Measurements from ENCODE around the gene LCMT2.

Gene LCMT2

DNA sequence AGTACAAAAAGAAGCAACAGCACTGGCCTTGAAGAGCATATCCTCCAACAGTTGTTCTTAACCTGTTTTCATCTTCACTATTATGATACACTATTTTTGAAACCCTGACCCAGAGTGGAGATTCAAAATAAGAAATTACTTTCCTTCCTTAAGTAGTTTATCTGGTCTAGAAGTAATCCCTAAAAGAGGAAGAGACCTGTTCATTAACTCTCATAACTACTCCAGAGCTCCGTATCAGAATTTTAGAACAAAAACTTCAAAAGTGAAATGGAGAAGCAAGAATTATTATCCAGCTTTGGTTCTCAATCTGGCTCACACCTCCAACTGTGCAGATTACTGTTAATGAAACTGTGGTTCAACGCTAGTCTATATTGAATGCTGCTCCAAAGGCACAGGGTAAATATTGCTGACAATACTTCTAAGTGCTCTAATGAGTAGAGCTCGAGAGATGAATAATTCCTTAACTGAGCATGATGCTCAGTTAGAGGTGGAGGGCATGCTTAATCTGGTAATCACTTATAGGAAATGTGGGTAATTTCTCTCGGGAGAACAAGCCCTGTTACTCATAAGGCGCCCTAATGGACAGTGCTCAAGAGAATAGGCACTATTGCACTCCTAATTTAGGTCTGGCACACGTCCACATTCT is 5.2 kb downstream of the LCMT2 start:
- Histone ChIP-seq H3K4me2 (ENCODE audit: low read depth, low read length) (no peak overlapping the region), H3K4me3 (ENCODE audit: low read length) (no peak overlapping the region), H3K79me2 (ENCODE audit: low read length) (peaks cover 17% of the 10 kb centered on the region), H3K9me3 (replicated peaks; ENCODE audit: insufficient read depth, low read length) (no peaks in the 10 kb centered on the region), H3K27me3 (replicated peaks; ENCODE audit: insufficient read depth, low read length) (no peaks in the 10 kb centered on the region), H3F3A (ENCODE audit: insufficient read depth, low read length) (peaks cover 18% of the 10 kb centered on the region; the same call in 1 of the 2 replicates), H3K27ac (ENCODE audit: low read length) (no peak overlapping the region), H3K9me2 (replicated peaks; ENCODE audit: insufficient read depth, low read length) (no peaks in the 10 kb centered on the region), H3K4me1 (ENCODE audit: low read length) (peaks cover 9% of the 10 kb centered on the region), H3K9ac (ENCODE audit: low read length) (no peak overlapping the region), H4K20me1 (ENCODE audit: insufficient read depth, low read length) (no peaks in the 10 kb centered on the region), H2AFZ (ENCODE audit: low read length) (no peak overlapping the region), H3K36me3 (replicated peaks; ENCODE audit: insufficient read depth, low read length) (no peaks in the 10 kb centered on the region)
- no peak for DNase-seq
- TF ChIP-seq EZH2 (optimal IDR thresholded peaks at IDR 0.05; ENCODE audit: low read depth, low read length) (no peak), EZH2phosphoT487 (IDR thresholded peaks at IDR 0.05; ENCODE audit: low read length) (no peak)
- TF ChIP-seq, protein P1, sequence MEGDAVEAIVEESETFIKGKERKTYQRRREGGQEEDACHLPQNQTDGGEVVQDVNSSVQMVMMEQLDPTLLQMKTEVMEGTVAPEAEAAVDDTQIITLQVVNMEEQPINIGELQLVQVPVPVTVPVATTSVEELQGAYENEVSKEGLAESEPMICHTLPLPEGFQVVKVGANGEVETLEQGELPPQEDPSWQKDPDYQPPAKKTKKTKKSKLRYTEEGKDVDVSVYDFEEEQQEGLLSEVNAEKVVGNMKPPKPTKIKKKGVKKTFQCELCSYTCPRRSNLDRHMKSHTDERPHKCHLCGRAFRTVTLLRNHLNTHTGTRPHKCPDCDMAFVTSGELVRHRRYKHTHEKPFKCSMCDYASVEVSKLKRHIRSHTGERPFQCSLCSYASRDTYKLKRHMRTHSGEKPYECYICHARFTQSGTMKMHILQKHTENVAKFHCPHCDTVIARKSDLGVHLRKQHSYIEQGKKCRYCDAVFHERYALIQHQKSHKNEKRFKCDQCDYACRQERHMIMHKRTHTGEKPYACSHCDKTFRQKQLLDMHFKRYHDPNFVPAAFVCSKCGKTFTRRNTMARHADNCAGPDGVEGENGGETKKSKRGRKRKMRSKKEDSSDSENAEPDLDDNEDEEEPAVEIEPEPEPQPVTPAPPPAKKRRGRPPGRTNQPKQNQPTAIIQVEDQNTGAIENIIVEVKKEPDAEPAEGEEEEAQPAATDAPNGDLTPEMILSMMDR (IDR thresholded peaks at IDR 0.05; ENCODE audit: low read length): no peak

DNA sequence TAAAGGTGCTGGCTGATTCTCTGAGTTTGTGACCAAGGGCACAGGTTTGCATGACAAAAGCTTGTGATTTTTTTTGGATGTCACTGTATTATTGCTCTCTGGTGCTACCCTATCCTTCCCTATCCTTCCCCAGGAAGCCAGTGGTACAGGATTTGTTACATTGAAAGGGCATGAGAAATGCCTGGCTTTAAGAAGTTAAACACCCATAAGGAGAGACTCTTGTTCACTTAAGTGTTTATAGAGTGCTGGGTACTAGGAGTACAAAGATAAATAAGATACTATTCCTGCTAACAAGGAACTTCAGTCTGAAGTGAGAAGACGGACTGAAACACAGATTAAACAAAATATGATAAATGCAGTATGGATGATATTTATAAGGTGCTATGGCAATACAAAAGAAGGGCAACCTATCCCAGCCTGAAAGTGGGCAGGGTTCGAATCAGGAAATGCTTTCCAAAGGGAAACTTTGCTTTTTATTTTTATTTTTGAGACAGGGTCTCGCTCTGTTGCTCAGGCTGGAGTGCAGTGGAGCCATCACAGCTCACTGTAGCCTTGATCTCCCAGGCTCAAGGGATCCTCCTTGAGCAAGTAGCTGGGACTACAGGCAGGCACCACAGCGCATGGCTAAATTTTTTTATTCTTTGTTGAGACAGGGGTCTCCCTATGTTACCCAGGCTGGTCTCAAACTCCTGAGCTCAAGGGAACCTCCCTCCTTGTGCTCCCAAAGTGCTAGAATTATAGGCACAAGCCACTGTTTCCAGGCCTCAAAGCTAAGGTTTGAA is 11.2 kb downstream of the LCMT2 start:
- H3K27ac ChIP-seq (ENCODE audit: low read length): no peak overlapping the region
- no peaks in the 10 kb centered on the region for H3K9me3 ChIP-seq (replicated peaks; ENCODE audit: insufficient read depth, low read length)
- H3F3A ChIP-seq (ENCODE audit: insufficient read depth, low read length): no peaks in the 10 kb centered on the region
- no peak for DNase-seq
- H3K36me3 ChIP-seq (replicated peaks; ENCODE audit: insufficient read depth, low read length): no peaks in the 10 kb centered on the region
- no peaks in the 10 kb centered on the region for H3K9me2 ChIP-seq (replicated peaks; ENCODE audit: insufficient read depth, low read length)
- H3K9ac ChIP-seq (ENCODE audit: low read length): no peak overlapping the region
- H3K4me1 ChIP-seq (ENCODE audit: low read length): no peaks in the 10 kb centered on the region
- H3K4me2 ChIP-seq (ENCODE audit: low read depth, low read length): no peak overlapping the region
- TF ChIP-seq, protein P1 (IDR thresholded peaks at IDR 0.05; ENCODE audit: low read length): no peak
- TF ChIP-seq EZH2phosphoT487 (IDR thresholded peaks at IDR 0.05; ENCODE audit: low read length) (no peak), EZH2 (optimal IDR thresholded peaks at IDR 0.05; ENCODE audit: low read depth, low read length) (no peak)
- H2AFZ ChIP-seq (ENCODE audit: low read length): no peak overlapping the region
- no peaks in the 10 kb centered on the region for H3K79me2 ChIP-seq (ENCODE audit: low read length)
- H3K4me3 ChIP-seq (ENCODE audit: low read length): no peak overlapping the region
- H3K27me3 ChIP-seq (replicated peaks; ENCODE audit: insufficient read depth, low read length): no peaks in the 10 kb centered on the region
- H4K20me1 ChIP-seq (ENCODE audit: insufficient read depth, low read length): no peaks in the 10 kb centered on the region

DNA sequence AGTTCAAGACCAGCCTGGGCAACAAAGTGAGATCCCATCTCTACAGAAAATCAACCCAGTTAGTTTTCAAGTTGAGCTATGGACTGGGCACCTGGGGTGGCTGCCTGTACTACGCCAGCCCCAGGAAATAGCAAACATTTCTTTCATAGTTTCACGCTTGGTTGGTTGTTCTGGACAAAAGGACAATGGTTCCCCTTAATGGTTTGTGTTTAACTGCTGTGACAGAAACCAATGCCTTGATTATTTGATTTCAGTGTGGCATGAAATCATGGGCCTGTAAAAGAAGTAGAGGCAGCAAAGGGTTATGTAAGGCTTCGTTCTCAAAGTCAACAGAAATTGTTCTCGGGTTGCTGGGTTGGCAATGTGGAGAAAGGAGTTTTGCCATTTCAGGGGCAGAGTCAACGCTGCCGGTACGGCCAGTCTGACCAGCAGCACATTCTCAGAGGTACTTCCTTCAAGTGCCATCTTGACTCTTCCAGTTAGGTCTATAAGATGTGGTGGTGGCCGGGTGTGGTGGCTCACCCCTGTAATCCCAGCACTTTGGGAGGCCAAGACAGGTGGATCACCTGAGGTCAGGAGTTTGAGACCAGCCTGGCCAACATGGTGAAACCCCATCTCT is 12.7 kb downstream of the LCMT2 start:
- Histone ChIP-seq H2AFZ (ENCODE audit: low read length) (no peak overlapping the region), H3K27ac (ENCODE audit: low read length) (no peak overlapping the region), H3K9me2 (replicated peaks; ENCODE audit: insufficient read depth, low read length) (no peaks in the 10 kb centered on the region), H3K4me1 (ENCODE audit: low read length) (no peaks in the 10 kb centered on the region), H3F3A (ENCODE audit: insufficient read depth, low read length) (no peaks in the 10 kb centered on the region), H3K79me2 (ENCODE audit: low read length) (no peaks in the 10 kb centered on the region), H3K4me2 (ENCODE audit: low read depth, low read length) (no peak overlapping the region), H3K9me3 (replicated peaks; ENCODE audit: insufficient read depth, low read length) (no peaks in the 10 kb centered on the region), H4K20me1 (ENCODE audit: insufficient read depth, low read length) (no peaks in the 10 kb centered on the region), H3K9ac (ENCODE audit: low read length) (no peak overlapping the region), H3K36me3 (replicated peaks; ENCODE audit: insufficient read depth, low read length) (no peaks in the 10 kb centered on the region), H3K4me3 (ENCODE audit: low read length) (no peak overlapping the region), H3K27me3 (replicated peaks; ENCODE audit: insufficient read depth, low read length) (no peaks in the 10 kb centered on the region)
- no peak for DNase-seq
- TF ChIP-seq EZH2phosphoT487 (IDR thresholded peaks at IDR 0.05; ENCODE audit: low read length): no peak
- no peak for TF ChIP-seq EZH2 (optimal IDR thresholded peaks at IDR 0.05; ENCODE audit: low read depth, low read length)
- TF ChIP-seq, protein P1 (IDR thresholded peaks at IDR 0.05; ENCODE audit: low read length): no peak
